HG03095 (cell line): ENCODE results near the gene OARD1.

Experiments used
- ATAC-seq: cut with Tn5 transposase; IDR thresholded peaks from one replicate; pipeline ENCODE4 v1.9.1; 2021; ENCODE audit warnings: moderate library complexity; ENCODE audit not compliant: unreplicated experiment

OARD1 gene

GRCh38 chr6:41050536-41050935, 21.6 kb downstream of the OARD1 start:
- no peak for ATAC-seq

GRCh38 chr6:41049955-41050354, 22.2 kb downstream of the OARD1 start:
- ATAC-seq = no peak

- ATAC-seq = no peak
These were observed 22.6 kb downstream of the OARD1 start for GRCh38 chr6:41049521-41049920.

- no peak for ATAC-seq
These were observed 24.1 kb downstream of the OARD1 start for GRCh38 chr6:41047745-41048732.

- no peak for ATAC-seq
These were observed 24.9 kb downstream of the OARD1 start for GRCh38 chr6:41047306-41047705.

- no peak for ATAC-seq
These were observed 26.1 kb downstream of the OARD1 start for GRCh38 chr6:41046084-41046483.

GRCh38 chr6:41045664-41046063, 26.5 kb downstream of the OARD1 start:
- no peak for ATAC-seq

- ATAC-seq = no peak
These were observed 29.0 kb downstream of the OARD1 start for GRCh38 chr6:41043151-41043550.

- ATAC-seq = no peak
These were observed 29.7 kb downstream of the OARD1 start, which contains the start of gene TSPO2 for GRCh38 chr6:41042226-41043055. Gene TSPO2 (plus strand): TSS chr6:41042467. CDS start chr6:41042986, 519 bp downstream.

- no peak for ATAC-seq
These were observed 31.1 kb downstream of the OARD1 start for GRCh38 chr6:41040940-41041536.

GRCh38 chr6:41040101-41040939, 31.8 kb downstream of the OARD1 start:
- ATAC-seq = no peak

GRCh38 chr6:41039060-41039998, 32.8 kb downstream of the OARD1 start, which contains the start of gene UNC5CL:
Gene UNC5CL (minus strand): TSS chr6:41039221. CDS start chr6:41035074, 4,147 bp downstream.
- ATAC-seq = no peak

- ATAC-seq = no peak
These were observed 34.0 kb downstream of the OARD1 start for GRCh38 chr6:41038205-41038604.

- no peak for ATAC-seq
These were observed 34.9 kb downstream of the OARD1 start for GRCh38 chr6:41037107-41037900.

GRCh38 chr6:41036601-41037000, 35.6 kb downstream of the OARD1 start:
- no peak for ATAC-seq

GRCh38 chr6:41036186-41036585, 36.0 kb downstream of the OARD1 start:
- ATAC-seq = no peak

GRCh38 chr6:41033776-41034175, 38.4 kb downstream of the OARD1 start:
- ATAC-seq = no peak

GRCh38 chr6:41032830-41033229, 39.3 kb downstream of the OARD1 start:
- ATAC-seq = no peak
